ENCODE measurements around the gene TSPAN5. TPM values are rescaled to one million over a fixed set of nuclear protein-coding genes. Genes with fewer than 3 reads are reported as not detected.

The TSPAN5 gene
- total RNA-seq, 1 donor from 2014 or later, result 13.7 TPM

GRCh38 chr4:98564852-98565251 lies 93.6 kb downstream of the TSPAN5 start:
- H3K4me3 ChIP-seq (ENCODE audit: low read depth, low read length), result no peak overlapping the region
- no peak for TF ChIP-seq CTCF (IDR thresholded peaks at IDR 0.05; ENCODE audit: insufficient read depth, low read length, severe bottlenecking)
- H3K36me3 ChIP-seq (ENCODE audit: control insufficient read depth, insufficient read depth, low read length), result no peaks in the 10 kb centered on the region
- no peaks in the 10 kb centered on the region for H3K27me3 ChIP-seq (ENCODE audit: control insufficient read depth, insufficient read depth, low read length)
- no peak for FAIRE-seq
- DNase-seq (ENCODE audit: low read depth), result no peak

GRCh38 chr4:98560321-98560720 lies 98.1 kb downstream of the TSPAN5 start:
- no peak for TF ChIP-seq CTCF (IDR thresholded peaks at IDR 0.05; ENCODE audit: insufficient read depth, low read length, severe bottlenecking)
- no peak overlapping the region for H3K4me3 ChIP-seq (ENCODE audit: low read depth, low read length)
- FAIRE-seq (no peak), DNase-seq (ENCODE audit: low read depth) (no peak)
- H3K27me3 ChIP-seq (ENCODE audit: control insufficient read depth, insufficient read depth, low read length), result no peaks in the 10 kb centered on the region
- no peaks in the 10 kb centered on the region for H3K36me3 ChIP-seq (ENCODE audit: control insufficient read depth, insufficient read depth, low read length)

- no peak overlapping the region for H3K4me3 ChIP-seq (ENCODE audit: low read depth, low read length)
- no peaks in the 10 kb centered on the region for H3K27me3 ChIP-seq (ENCODE audit: control insufficient read depth, insufficient read depth, low read length)
- DNase-seq (ENCODE audit: low read depth) (no peak), FAIRE-seq (no peak)
- no peak for TF ChIP-seq CTCF (IDR thresholded peaks at IDR 0.05; ENCODE audit: insufficient read depth, low read length, severe bottlenecking)
- no peaks in the 10 kb centered on the region for H3K36me3 ChIP-seq (ENCODE audit: control insufficient read depth, insufficient read depth, low read length)
Observed at GRCh38 chr4:98558471-98559169, 99.8 kb downstream of the TSPAN5 start.

- no peaks in the 10 kb centered on the region for H3K36me3 ChIP-seq (ENCODE audit: control insufficient read depth, insufficient read depth, low read length)
- no peak for TF ChIP-seq CTCF (IDR thresholded peaks at IDR 0.05; ENCODE audit: insufficient read depth, low read length, severe bottlenecking)
- FAIRE-seq (peak; percentile 94), DNase-seq (ENCODE audit: low read depth) (peak; percentile 80)
- H3K4me3 ChIP-seq (ENCODE audit: low read depth, low read length), result no peak overlapping the region
- no peaks in the 10 kb centered on the region for H3K27me3 ChIP-seq (ENCODE audit: control insufficient read depth, insufficient read depth, low read length)
Observed at GRCh38 chr4:98557194-98557892, 101.1 kb downstream of the TSPAN5 start.

GRCh38 chr4:98556451-98556850 lies 102.0 kb downstream of the TSPAN5 start:
- no peak for FAIRE-seq
- Histone ChIP-seq H3K27me3 (ENCODE audit: control insufficient read depth, insufficient read depth, low read length) (no peaks in the 10 kb centered on the region), H3K4me3 (ENCODE audit: low read depth, low read length) (no peak overlapping the region), H3K36me3 (ENCODE audit: control insufficient read depth, insufficient read depth, low read length) (no peaks in the 10 kb centered on the region)
- no peak for TF ChIP-seq CTCF (IDR thresholded peaks at IDR 0.05; ENCODE audit: insufficient read depth, low read length, severe bottlenecking)
- DNase-seq (ENCODE audit: low read depth), result no peak
